Measurements from ENCODE around the gene ARHGAP18.

Gene ARHGAP18

DNA sequence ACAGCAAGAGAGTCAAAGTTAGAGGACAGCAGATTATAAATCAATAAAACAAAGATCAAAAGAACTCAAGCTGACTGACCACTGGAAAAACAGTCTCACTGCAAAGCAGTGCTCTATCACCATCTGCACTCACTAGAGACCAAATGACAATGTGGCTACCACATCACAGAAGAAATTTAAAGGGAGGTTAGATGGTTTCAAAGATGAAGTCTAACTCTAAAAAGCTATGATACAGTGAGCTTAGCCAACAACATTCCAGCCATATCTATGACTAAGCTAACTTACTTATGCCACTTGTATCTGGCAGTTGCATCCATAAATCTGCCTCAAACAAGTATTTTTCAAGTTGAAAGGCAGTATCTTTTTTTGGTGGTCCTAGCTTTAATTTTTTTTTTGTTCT, 68.6 kb downstream of the ARHGAP18 start:
- DNase-seq: no peak

GRCh38 chr6:129638686-129639085, 71.3 kb downstream of the ARHGAP18 start:
- DNase-seq: no peak

DNA sequence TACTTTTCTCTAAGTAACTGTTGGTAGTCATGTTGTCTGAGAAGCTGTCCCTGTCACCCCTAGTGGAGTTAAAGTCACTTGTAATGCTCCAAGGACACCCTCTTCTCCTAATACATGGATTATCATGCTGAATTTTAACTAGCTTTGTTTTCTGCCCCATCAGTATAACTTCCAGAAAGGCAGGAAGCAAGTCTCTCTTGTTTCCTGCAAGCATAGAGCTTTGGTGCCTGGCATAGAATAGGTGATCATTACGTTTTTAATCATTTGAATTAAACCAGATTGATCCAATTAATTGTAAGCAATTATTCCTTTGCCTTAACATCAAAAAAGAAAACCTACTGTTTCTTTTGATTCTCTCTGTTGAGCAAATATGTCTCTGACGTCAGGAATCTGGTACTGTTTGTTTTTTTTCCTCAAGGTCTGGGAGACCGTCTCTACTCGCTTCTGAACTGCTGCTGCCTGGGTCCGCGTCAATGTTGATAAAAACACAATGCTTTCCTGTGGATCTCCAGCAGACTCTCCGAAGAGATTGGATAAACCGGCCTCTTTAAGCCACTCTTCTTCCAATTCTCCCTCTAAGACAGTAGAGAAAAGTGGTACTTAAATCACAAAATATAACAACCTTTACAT, 71.8 kb downstream of the ARHGAP18 start:
- no peak for DNase-seq

GRCh38 chr6:129637340-129638054, 72.5 kb downstream of the ARHGAP18 start:
- no peak for DNase-seq

- DNase-seq: no peak
Observed at GRCh38 chr6:129635396-129636130, 74.4 kb downstream of the ARHGAP18 start.

DNA sequence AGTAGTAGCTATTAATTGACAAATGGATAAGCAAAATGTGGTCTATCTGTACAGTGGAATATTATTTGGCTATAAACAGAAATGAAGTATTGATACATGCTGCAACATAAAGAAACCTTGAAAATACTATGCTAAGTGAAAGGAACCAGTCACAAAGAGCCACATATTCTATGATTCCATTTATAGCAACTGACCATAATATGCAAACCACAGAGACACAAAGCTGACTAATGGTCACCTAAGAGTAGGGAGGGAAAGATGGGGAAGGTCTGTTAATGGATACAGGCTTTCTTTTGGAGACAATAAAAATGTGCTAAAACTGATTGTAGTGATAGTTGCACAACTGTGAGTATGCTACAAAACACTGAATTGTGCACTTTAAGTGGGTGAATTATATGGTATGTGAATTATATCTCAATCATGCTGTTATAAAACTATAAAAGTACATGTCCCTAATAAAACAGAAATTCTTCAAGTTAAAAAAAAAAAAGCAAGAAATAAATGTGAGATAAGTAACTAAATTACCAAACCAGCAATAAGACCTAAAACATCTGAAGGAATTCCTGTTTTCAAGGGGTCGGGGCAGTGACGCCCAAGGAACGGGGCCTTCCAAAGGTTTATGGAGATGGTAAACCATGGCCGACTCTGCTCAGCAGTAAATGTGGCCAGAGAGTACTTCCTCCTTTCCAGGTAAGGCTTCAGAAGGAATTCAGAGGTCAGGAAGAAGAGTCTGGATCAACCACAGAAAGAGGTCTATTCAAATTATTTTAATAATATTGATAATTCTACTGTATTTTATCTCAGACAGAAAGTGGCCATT, 75.4 kb downstream of the ARHGAP18 start:
- DNase-seq: no peak

GRCh38 chr6:129633529-129633928, 76.4 kb downstream of the ARHGAP18 start:
- DNase-seq: no peak

GRCh38 chr6:129632172-129632613, 77.8 kb downstream of the ARHGAP18 start:
- no peak for DNase-seq

DNA sequence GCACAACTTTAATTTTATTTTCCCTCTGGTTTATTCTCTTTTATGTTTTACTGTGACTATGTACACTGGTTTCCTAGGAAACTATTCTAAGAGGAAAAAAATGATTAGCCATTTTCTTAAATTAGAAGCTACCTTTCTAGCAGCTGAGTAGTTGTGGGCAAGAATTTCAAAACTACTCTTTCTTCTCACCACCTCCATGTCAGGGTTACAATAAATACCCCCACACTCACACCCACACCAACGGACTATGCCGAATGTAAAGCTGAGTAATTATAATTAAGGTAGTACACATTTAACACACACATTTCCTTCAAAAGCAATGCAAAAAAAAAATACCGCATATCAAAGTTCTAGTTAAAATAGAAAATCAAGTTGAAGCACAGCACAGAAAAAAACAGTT, 78.9 kb downstream of the ARHGAP18 start:
- peak in 1 of 2 experiments; percentile 19 for DNase-seq

GRCh38 chr6:129630596-129630995, 79.4 kb downstream of the ARHGAP18 start:
- no peak for DNase-seq

GRCh38 chr6:129628101-129628815, 81.7 kb downstream of the ARHGAP18 start:
- no peak for DNase-seq

- DNase-seq: no peak
Observed at GRCh38 chr6:129624488-129624887, 85.5 kb downstream of the ARHGAP18 start.

GRCh38 chr6:129623008-129623732, 86.8 kb downstream of the ARHGAP18 start:
- DNase-seq: no peak

GRCh38 chr6:129621252-129621651, 88.7 kb downstream of the ARHGAP18 start:
- DNase-seq: peak; percentile 17 to 24

DNA sequence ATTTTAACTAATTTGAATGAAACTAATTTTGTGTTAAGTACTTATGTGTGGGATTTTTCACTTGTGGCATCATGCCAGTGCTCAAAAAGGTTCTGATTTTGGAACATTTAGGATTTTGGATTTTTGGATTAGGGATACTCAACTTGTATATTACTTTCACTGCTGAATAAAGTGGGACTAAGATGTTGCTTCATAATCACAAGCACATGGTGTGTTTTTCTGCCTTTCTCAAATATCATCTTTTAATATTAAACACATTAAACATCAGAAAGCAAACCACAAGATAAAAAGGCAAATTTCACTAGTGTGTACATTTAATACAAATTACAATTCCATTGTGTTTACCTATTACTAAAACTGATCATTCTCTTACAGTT, 89.8 kb downstream of the ARHGAP18 start:
- DNase-seq: no peak

DNA sequence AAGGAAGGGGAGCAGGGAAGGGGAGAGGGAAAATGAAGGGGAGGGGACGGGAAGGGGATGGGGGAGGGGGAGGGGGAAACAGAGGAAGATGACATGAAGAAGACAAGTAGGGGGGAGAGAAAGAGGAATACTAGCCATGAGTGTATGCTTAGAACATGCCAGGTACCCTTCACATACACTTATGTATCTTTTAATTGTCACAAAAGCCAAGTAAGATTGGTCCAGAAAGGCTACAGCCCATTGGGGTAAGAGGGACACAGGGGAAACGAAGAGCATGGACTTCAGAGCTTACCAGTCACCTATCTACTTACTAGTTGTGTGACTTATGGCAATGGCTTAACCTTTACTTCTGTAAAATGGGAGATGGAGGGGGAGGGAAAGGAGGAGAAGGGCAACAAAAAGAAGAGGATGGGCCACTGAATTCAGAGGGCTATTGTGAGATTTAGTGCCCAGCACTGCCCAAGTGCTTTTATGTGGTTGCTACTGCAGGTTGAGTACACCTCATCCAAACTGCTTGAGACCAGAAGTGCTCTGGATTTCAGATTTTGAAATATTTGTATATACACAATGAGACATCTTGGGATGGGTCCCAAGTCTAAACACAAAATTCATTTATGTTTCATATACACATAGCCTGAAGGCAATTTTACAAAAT, 90.3 kb downstream of the ARHGAP18 start:
- no peak for DNase-seq

GRCh38 chr6:129617986-129618385, 92.0 kb downstream of the ARHGAP18 start:
- DNase-seq: no peak

DNA sequence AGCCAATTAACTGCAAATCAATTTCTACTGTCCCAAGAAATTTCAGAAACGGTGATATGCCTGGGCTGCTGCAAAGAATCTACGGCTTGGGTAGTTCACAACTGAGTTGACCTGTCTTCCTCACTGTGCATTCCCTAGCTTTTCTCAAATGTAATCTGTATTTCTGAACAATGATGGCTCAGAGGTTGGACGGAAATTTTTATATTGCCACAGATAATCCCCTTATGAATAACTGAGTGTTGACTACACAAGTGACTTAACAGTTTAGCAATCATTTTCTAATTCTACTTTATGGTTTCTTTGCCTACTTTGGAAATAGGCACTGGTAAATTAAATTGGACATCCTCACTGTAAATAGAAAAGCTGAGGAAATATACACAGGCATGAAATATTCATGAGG, 94.5 kb downstream of the ARHGAP18 start:
- DNase-seq: no peak

- no peak for DNase-seq
Observed at GRCh38 chr6:129615020-129615419, 95.0 kb downstream of the ARHGAP18 start.

DNA sequence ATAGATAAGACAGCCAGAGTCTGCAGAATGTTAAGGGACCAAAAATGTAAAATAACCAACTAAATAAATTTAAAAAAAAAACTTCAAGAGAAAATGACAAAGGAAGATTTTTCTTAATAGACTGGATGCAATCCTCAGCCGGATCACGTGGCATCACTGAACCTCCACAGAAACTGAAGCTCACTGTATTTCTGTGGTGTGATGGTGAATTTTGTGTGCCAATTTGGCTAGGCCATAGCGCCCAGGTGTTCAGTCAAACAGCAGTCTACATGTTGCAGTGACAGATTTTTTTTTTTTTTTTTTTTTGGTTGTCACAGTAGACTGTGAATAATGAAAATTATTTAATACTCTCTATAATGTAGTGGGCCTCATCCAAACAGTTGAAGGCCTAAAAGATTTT, 95.5 kb downstream of the ARHGAP18 start:
- DNase-seq: no peak

GRCh38 chr6:129612440-129612839, 97.5 kb downstream of the ARHGAP18 start:
- DNase-seq: no peak
